HepG2 (cell line): ENCODE data around the gene CLIC1. TPM values are rescaled to one million over a fixed set of nuclear protein-coding genes. Genes with fewer than 3 reads are reported as not detected.

Experiments
- ATF7 ChIP-seq, 2 experiments: fragments of 450-650 bp in 1 of 2; sonication (generic) in 1 of 2; formaldehyde crosslinking in 1 of 2; IDR thresholded peaks; 2 replicates each; pipeline versions ENCODE4 v1.4.0 to v1.6.1; 2016 to 2020; ENCODE audit warnings: antibody characterized with exemption in 1 of 2, mild to moderate bottlenecking in 1 of 2, missing genetic modification reagents in 1 of 2
- DPF2 ChIP-seq: sonication (generic); formaldehyde crosslinking; IDR thresholded peaks from 2 replicates; pipeline ENCODE4 v1.4.0; 2020; ENCODE audit warnings: mild to moderate bottlenecking, low read depth, missing genetic modification reagents, borderline replicate concordance
- EEA1 ChIP-seq: sonication (generic); formaldehyde crosslinking; IDR thresholded peaks from 2 replicates; pipeline ENCODE4 v1.5.1; 2020; ENCODE audit warnings: mild to moderate bottlenecking, missing genetic modification reagents, borderline replicate concordance
- FOXK1 ChIP-seq: sonication (generic); formaldehyde crosslinking; IDR thresholded peaks from 2 replicates; pipeline ENCODE4 v1.4.0; 2020; ENCODE audit warnings: low read depth, missing genetic modification reagents, borderline replicate concordance
- GATAD1 ChIP-seq: IDR thresholded peaks from 2 replicates; pipeline ENCODE4 v1.6.1; 2016; ENCODE audit warnings: missing genetic modification reagents, missing compliant biosample characterization
- IKZF1 ChIP-seq: fragments of 450-650 bp; IDR thresholded peaks from 2 replicates; pipeline ENCODE4 v1.7.1; 2016
- MAF1 ChIP-seq: sonication (generic); formaldehyde crosslinking; IDR thresholded peaks from 2 replicates; pipeline ENCODE4 v1.5.0; 2020; ENCODE audit warnings: missing genetic modification reagents, borderline replicate concordance
- NCOA1 ChIP-seq: sonication (generic); formaldehyde crosslinking; IDR thresholded peaks from 2 replicates; pipeline ENCODE4 v1.9.0; 2021; ENCODE audit warnings: missing genetic modification reagents
- NR2C2 ChIP-seq: sonication (generic); formaldehyde crosslinking; IDR thresholded peaks from 2 replicates; pipeline ENCODE4 v1.4.0; 2020; ENCODE audit warnings: missing genetic modification reagents, mild to moderate bottlenecking, moderate library complexity, borderline replicate concordance
- PAF1 ChIP-seq: IDR thresholded peaks from 2 replicates; pipeline ENCODE4 v1.6.1; 2016; ENCODE audit warnings: missing genetic modification reagents, missing compliant biosample characterization
- SMARCC2 ChIP-seq: fragments of 450-650 bp; IDR thresholded peaks from 2 replicates; pipeline ENCODE4 v1.6.1; 2017; ENCODE audit warnings: antibody characterized with exemption, mild to moderate bottlenecking
- SRF ChIP-seq: IDR thresholded peaks from 2 replicates; pipeline ENCODE4 v1.6.1; 2011; ENCODE audit warnings: mild to moderate bottlenecking, low read depth, low read length, moderate library complexity
- TBX3 ChIP-seq: fragments of 450-650 bp; IDR thresholded peaks from 2 replicates; pipeline ENCODE4 v1.6.1; 2017; ENCODE audit warnings: antibody characterized with exemption, mild to moderate bottlenecking, inconsistent platforms, borderline replicate concordance
- YEATS2 ChIP-seq: sonication (generic); formaldehyde crosslinking; IDR thresholded peaks from 2 replicates; pipeline ENCODE4 v1.4.0; 2020; ENCODE audit warnings: missing genetic modification reagents, borderline replicate concordance
- ZFAT ChIP-seq: sonication (generic); formaldehyde crosslinking; conservative IDR thresholded peaks from 2 replicates; pipeline ENCODE4 v1.8.1; 2023; ENCODE audit warnings: missing genetic modification reagents, inconsistent platforms
- ZFP82 ChIP-seq: sonication (generic); formaldehyde crosslinking; IDR thresholded peaks from 2 replicates; pipeline ENCODE4 v1.5.1; 2020; ENCODE audit warnings: mild to moderate bottlenecking, missing genetic modification reagents, borderline replicate concordance
- ZNF235 ChIP-seq: sonication (generic); formaldehyde crosslinking; IDR thresholded peaks from 2 replicates; pipeline ENCODE4 v1.8.1; 2023; ENCODE audit warnings: mild to moderate bottlenecking, missing genetic modification reagents, borderline replicate concordance
- ZNF7 ChIP-seq: IDR thresholded peaks from 2 replicates; pipeline ENCODE4 v1.6.1; 2016; ENCODE audit warnings: missing biosample characterization, missing genetic modification reagents
- polyA plus RNA-seq, 8 experiments: library from polyadenylated mRNA; depleted of rRNA in 3 of 8; stranded (reverse) in 7 of 8; unstranded in 1 of 8; fragments of >200 nt; fragmentation: Illumina TruSeq in 4 of 8; extraction: Trizol in 4 of 8; gene quantifications; 2 replicates each; pipeline versions ENCODE4 v1.2.1 to v1.2.3, GENCODE V29; 2011 to 2016; ENCODE audit warnings: low read depth in 4 of 8, missing spikeins in 1 of 8, mixed read lengths in 1 of 8; ENCODE audit not compliant: insufficient read depth in 1 of 8
- total RNA-seq, 5 experiments: library from RNA; depleted of rRNA; stranded (reverse); fragments of >200 nt; fragmentation: Illumina TruSeq; extraction: Trizol; gene quantifications; 2 replicates each; pipeline ENCODE4 v1.2.3, GENCODE V29; 2016; ENCODE audit warnings: low read depth in 1 of 5
- TF ChIP-seq, protein P1 (sequence below), 2 experiments: sonication (generic) in 1 of 2; formaldehyde crosslinking in 1 of 2; IDR thresholded peaks; 2 replicates each; pipeline versions ENCODE4 v1.4.0 to v1.6.1; 2018 to 2020; ENCODE audit warnings: missing genetic modification reagents in 2 of 2, borderline replicate concordance in 1 of 2, low read depth in 1 of 2, mild to moderate bottlenecking in 1 of 2, missing biosample characterization in 1 of 2
- TF ChIP-seq, protein P2 (sequence below), 2 experiments: fragments of 450-650 bp in 1 of 2; sonication (generic) in 1 of 2; formaldehyde crosslinking; IDR thresholded peaks; 2 replicates each; pipeline versions ENCODE4 v1.5.0 to v1.8.0; 2020 to 2022; ENCODE audit warnings: mild to moderate bottlenecking in 1 of 2, missing genetic modification reagents in 1 of 2
- TF ChIP-seq, protein P3 (sequence below): sonication (generic); formaldehyde crosslinking; IDR thresholded peaks from 2 replicates; pipeline ENCODE4 v1.4.0; 2020; ENCODE audit warnings: missing genetic modification reagents, borderline replicate concordance
- TF ChIP-seq, protein P4 (sequence below): IDR thresholded peaks from 2 replicates; pipeline ENCODE4 v1.6.1; 2016; ENCODE audit warnings: low read depth, borderline replicate concordance
- TF ChIP-seq, protein P5 (sequence below): sonication (generic); formaldehyde crosslinking; IDR thresholded peaks from 2 replicates; pipeline ENCODE4 v1.5.1; 2020; ENCODE audit warnings: missing genetic modification reagents, mild to moderate bottlenecking, borderline replicate concordance

CLIC1 gene
- total and polyA plus RNA-seq, 2 of the 13 experiments (the other 11 are each of a cell fraction or from before 2014, with no cell fraction given), result 602 to 891 TPM

DNA sequence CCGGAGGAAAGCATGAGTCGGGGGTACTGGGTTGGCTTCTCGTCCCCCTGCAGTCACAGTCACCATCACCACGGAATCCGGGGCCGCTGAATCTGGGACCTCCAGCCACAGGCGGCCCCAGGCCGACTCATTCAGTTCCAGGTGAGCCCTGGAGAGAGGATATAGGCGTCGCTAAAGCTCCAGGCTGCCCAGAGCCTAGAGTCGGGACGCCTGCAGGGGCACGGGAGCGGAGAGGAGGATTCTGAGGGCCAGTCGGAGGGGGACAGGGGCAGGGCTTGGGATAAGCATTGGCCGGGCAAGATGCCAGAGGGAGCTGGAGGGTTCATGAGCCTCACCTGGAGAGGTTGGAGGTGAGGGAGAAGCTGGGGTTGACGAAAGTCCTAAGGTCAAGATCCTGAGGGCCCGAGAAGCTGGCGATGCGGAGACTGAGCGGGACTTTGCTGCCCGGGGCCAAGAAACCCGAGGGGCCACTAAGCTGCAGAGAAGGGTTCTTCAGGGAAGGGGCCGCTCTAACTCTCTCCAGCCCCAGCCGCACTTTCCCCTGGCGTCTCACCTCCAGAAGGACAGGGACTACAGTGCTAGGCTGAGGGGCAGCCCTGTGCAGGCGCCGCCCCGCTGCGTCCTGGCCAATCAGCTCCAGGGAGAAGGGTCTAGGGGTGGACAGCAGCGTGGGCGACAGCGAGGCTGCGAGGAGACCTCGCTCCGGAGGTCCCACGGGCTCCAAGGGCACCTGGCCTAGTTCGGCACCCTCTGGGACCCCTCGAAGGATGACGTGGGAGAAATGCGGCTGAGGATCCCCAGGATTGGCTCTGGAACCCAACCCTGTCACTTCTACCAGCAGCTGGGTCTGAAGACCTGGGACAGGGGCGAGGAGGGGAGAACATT, 29.8 kb upstream of the CLIC1 start (continued):
- TF ChIP-seq, protein P1, sequence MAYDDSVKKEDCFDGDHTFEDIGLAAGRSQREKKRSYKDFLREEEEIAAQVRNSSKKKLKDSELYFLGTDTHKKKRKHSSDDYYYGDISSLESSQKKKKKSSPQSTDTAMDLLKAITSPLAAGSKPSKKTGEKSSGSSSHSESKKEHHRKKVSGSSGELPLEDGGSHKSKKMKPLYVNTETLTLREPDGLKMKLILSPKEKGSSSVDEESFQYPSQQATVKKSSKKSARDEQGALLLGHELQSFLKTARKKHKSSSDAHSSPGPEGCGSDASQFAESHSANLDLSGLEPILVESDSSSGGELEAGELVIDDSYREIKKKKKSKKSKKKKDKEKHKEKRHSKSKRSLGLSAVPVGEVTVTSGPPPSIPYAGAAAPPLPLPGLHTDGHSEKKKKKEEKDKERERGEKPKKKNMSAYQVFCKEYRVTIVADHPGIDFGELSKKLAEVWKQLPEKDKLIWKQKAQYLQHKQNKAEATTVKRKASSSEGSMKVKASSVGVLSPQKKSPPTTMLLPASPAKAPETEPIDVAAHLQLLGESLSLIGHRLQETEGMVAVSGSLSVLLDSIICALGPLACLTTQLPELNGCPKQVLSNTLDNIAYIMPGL (CRISPR knock-in tag; IDR thresholded peaks at IDR 0.05; ENCODE audit: borderline replicate concordance in 1 of 2, low read depth in 1 of 2), result 0 out of 4 replicates have a peak, but pooled peaks of 1 of the 2 experiments have one; percentile 33
- TF ChIP-seq SMARCC2 (no peak), PAF1 (CRISPR knock-in tag) (no peak), ZNF7 (CRISPR knock-in tag) (no peak), ZFP82 (CRISPR knock-in tag) (no peak), IKZF1 (no peak), FOXK1 (CRISPR knock-in tag) (no peak), MAF1 (CRISPR knock-in tag) (no peak), ZNF235 (peak; percentile 92; the same call in 1 of the 2 replicates), NR2C2 (no peak), EEA1 (CRISPR knock-in tag) (no peak), YEATS2 (CRISPR knock-in tag) (peak; percentile 73; the same call in 1 of the 2 replicates), GATAD1 (CRISPR knock-in tag) (no peak; the same call in 1 of the 2 replicates), SRF (no peak), ZFAT (CRISPR knock-in tag) (no peak), DPF2 (CRISPR knock-in tag) (no peak), ATF7 (IDR thresholded peaks at IDR 0.05) (no peak), ATF7 (CRISPR knock-in tag; IDR thresholded peaks at IDR 0.05) (no peak), TBX3 (no peak), NCOA1 (no peak)
- TF ChIP-seq, protein P2, sequence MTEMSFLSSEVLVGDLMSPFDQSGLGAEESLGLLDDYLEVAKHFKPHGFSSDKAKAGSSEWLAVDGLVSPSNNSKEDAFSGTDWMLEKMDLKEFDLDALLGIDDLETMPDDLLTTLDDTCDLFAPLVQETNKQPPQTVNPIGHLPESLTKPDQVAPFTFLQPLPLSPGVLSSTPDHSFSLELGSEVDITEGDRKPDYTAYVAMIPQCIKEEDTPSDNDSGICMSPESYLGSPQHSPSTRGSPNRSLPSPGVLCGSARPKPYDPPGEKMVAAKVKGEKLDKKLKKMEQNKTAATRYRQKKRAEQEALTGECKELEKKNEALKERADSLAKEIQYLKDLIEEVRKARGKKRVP (CRISPR knock-in tag; IDR thresholded peaks at IDR 0.05), result peak in 1 of 2 experiments; percentile 18; a peak in 1 of 4 replicates
- TF ChIP-seq, protein P3, sequence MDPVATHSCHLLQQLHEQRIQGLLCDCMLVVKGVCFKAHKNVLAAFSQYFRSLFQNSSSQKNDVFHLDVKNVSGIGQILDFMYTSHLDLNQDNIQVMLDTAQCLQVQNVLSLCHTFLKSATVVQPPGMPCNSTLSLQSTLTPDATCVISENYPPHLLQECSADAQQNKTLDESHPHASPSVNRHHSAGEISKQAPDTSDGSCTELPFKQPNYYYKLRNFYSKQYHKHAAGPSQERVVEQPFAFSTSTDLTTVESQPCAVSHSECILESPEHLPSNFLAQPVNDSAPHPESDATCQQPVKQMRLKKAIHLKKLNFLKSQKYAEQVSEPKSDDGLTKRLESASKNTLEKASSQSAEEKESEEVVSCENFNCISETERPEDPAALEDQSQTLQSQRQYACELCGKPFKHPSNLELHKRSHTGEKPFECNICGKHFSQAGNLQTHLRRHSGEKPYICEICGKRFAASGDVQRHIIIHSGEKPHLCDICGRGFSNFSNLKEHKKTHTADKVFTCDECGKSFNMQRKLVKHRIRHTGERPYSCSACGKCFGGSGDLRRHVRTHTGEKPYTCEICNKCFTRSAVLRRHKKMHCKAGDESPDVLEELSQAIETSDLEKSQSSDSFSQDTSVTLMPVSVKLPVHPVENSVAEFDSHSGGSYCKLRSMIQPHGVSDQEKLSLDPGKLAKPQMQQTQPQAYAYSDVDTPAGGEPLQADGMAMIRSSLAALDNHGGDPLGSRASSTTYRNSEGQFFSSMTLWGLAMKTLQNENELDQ (CRISPR knock-in tag), result no peak
- TF ChIP-seq, protein P4, sequence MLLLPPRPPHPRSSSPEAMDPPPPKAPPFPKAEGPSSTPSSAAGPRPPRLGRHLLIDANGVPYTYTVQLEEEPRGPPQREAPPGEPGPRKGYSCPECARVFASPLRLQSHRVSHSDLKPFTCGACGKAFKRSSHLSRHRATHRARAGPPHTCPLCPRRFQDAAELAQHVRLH (CRISPR knock-in tag), result no peak
- TF ChIP-seq, protein P5, sequence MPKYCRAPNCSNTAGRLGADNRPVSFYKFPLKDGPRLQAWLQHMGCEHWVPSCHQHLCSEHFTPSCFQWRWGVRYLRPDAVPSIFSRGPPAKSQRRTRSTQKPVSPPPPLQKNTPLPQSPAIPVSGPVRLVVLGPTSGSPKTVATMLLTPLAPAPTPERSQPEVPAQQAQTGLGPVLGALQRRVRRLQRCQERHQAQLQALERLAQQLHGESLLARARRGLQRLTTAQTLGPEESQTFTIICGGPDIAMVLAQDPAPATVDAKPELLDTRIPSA (CRISPR knock-in tag), result no peak
